ENCODE measurements around the gene DMD.

- no peak for TF ChIP-seq CTCF (conservative IDR thresholded peaks at IDR 0.05; ENCODE audit: low read length)
- TF ChIP-seq EZH2phosphoT487 (IDR thresholded peaks at IDR 0.05; ENCODE audit: borderline replicate concordance) = no peak
Measured at GRCh38 chrX:31547816-31548215, 1663.5 kb downstream of the DMD start.
